Measurements from ENCODE around the gene RAET1L. TPM values are rescaled to one million over a fixed set of nuclear protein-coding genes. Genes with fewer than 3 reads are reported as not detected.
A peak's percentile ranks its signal among the peaks of the same experiment; 100 is the strongest.
"Not testable (repeated sequence)": the region's sequence is repeated elsewhere in the genome, so short reads cannot be mapped to it uniquely, and the experiment has no call there.

The RAET1L gene
- not detected in 2 replicates for total RNA-seq

GRCh38 chr6:150025201-150025917 lies at the start of gene RAET1L:
TSS of gene RAET1L (minus strand) at chr6:150025532. CDS start at chr6:150025471, 61 bp downstream.
- peak; percentile 44 to 50 for DNase-seq (ENCODE audit: low read depth in 2 of 2)

- no peak for DNase-seq (ENCODE audit: low read depth in 2 of 2)
These were observed 49.7 kb upstream of the RAET1L start for GRCh38 chr6:150075034-150075421.

- DNase-seq (ENCODE audit: low read depth in 2 of 2) = not testable (repeated sequence)
These were observed 49.2 kb upstream of the RAET1L start for GRCh38 chr6:150074396-150075033.

- DNase-seq (ENCODE audit: low read depth in 2 of 2) = peak in 1 of 2 donors; percentile 26
These were observed 46.9 kb upstream of the RAET1L start for GRCh38 chr6:150072201-150072600.

- DNase-seq (ENCODE audit: low read depth in 2 of 2) = no peak
These were observed 45.0 kb upstream of the RAET1L start for GRCh38 chr6:150070236-150070818.

- DNase-seq (ENCODE audit: low read depth in 2 of 2) = no peak
These were observed 44.4 kb upstream of the RAET1L start for GRCh38 chr6:150069706-150070105.

- peak; percentile 94 to 95 for DNase-seq (ENCODE audit: low read depth in 2 of 2)
These were observed 43.7 kb upstream of the RAET1L start, which contains the start of gene ULBP3 for GRCh38 chr6:150068720-150069648. TSS of gene ULBP3 (minus strand) at chr6:150069121. CDS start at chr6:150069066, 55 bp downstream.

GRCh38 chr6:150068151-150068550 lies 42.8 kb upstream of the RAET1L start:
- no peak for DNase-seq (ENCODE audit: low read depth in 2 of 2)

GRCh38 chr6:150065083-150065482 lies 39.8 kb upstream of the RAET1L start:
- DNase-seq (ENCODE audit: low read depth in 2 of 2) = no peak

- DNase-seq (ENCODE audit: low read depth in 2 of 2) = no peak
These were observed 38.3 kb upstream of the RAET1L start for GRCh38 chr6:150063640-150064039.

- DNase-seq (ENCODE audit: low read depth in 2 of 2) = peak; percentile 21 to 29
These were observed 34.6 kb upstream of the RAET1L start for GRCh38 chr6:150059973-150060372.

- DNase-seq (ENCODE audit: low read depth in 2 of 2) = no peak
These were observed 33.7 kb upstream of the RAET1L start for GRCh38 chr6:150058986-150059385.

- no peak for DNase-seq (ENCODE audit: low read depth in 2 of 2)
These were observed 33.0 kb upstream of the RAET1L start for GRCh38 chr6:150058231-150058792.

GRCh38 chr6:150057501-150057951 lies 32.2 kb upstream of the RAET1L start:
- no peak for DNase-seq (ENCODE audit: low read depth in 2 of 2)

- DNase-seq (ENCODE audit: low read depth in 2 of 2) = no peak
These were observed 31.6 kb upstream of the RAET1L start for GRCh38 chr6:150056916-150057315.

- no peak for DNase-seq (ENCODE audit: low read depth in 2 of 2)
These were observed 30.8 kb upstream of the RAET1L start for GRCh38 chr6:150056156-150056555.

GRCh38 chr6:150055131-150055530 lies 29.8 kb upstream of the RAET1L start:
- no peak for DNase-seq (ENCODE audit: low read depth in 2 of 2)

- DNase-seq (ENCODE audit: low read depth in 2 of 2) = no peak
These were observed 28.1 kb upstream of the RAET1L start for GRCh38 chr6:150053450-150053849.

GRCh38 chr6:150050846-150051245 lies 25.5 kb upstream of the RAET1L start:
- no peak for DNase-seq (ENCODE audit: low read depth in 2 of 2)

GRCh38 chr6:150048099-150048498 lies 22.8 kb upstream of the RAET1L start:
- DNase-seq (ENCODE audit: low read depth in 2 of 2) = no peak

GRCh38 chr6:150046943-150047342 lies 21.6 kb upstream of the RAET1L start:
- no peak for DNase-seq (ENCODE audit: low read depth in 2 of 2)

Measured in lung microvascular endothelial cell (primary cell).